ENCODE results near the gene ERMARD.

- TF ChIP-seq CTCF (IDR thresholded peaks at IDR 0.05) (no peak), ZNF416 (CRISPR knock-in tag; IDR thresholded peaks at IDR 0.05) (no peak)
Measured at GRCh38 chr6:169829786-169830185, 78.4 kb downstream of the ERMARD start.

Measured in WTC11 (cell line).